GM12878 (cell line): ENCODE data around the gene CRIM1. TPM values are rescaled to one million over a fixed set of nuclear protein-coding genes. Genes with fewer than 3 reads are reported as not detected.

Source experiments
- ATAC-seq: fragments of 200-7000 bp; cut with Tn5 transposase; 3 replicates; pipeline ENCODE4 v1.9.1; 2020; ENCODE audit warnings: mild to moderate bottlenecking, moderate library complexity
- BruUV-seq: library from RNA; stranded (reverse); fragments of 400-500 nt; replicated peaks from 2 replicates; lab custom pipeline; 2021; lab: Mats Ljungman, UMichigan
- CTCF ChIA-PET: fragments of 300-600 bp; sonication (Branson Sonifier 250); formaldehyde crosslinking; extraction: SDS; loops from one replicate; lab custom pipeline; 2021; ENCODE audit warnings: inconsistent platforms; lab: Yijun Ruan, JAX
- POLR2A ChIA-PET: fragments of 350-600 bp; formaldehyde crosslinking; extraction: SDS; loops from one replicate; lab custom pipeline; 2021; ENCODE audit warnings: inconsistent platforms; lab: Charles Lee
- RAD21 ChIA-PET: fragments of 300-600 bp; sonication (Branson Sonifier 250); formaldehyde crosslinking; loops from one replicate; lab custom pipeline; 2023; ENCODE audit warnings: antibody characterized with exemption; ENCODE audit not compliant: unreplicated experiment; lab: Charles Lee
- SMC1A ChIA-PET: fragments of 300-600 bp; sonication (Branson Sonifier 250); formaldehyde crosslinking; loops from one replicate; lab custom pipeline; 2023; ENCODE audit not compliant: unreplicated experiment, uncharacterized antibody; lab: Charles Lee
- DNase-seq: peaks from one replicate; pipeline ENCODE4 v3.0.0-alpha.2; 2011; ENCODE audit warnings: low read depth, low spot score
- FAIRE-seq: peaks from 3 replicates; lab custom pipeline; 2011; peaks lifted over from hg19 to GRCh38; lab: Jason Lieb, UNC
- H2AFZ ChIP-seq: 2 replicates; pipeline ENCODE4 v1.6.0; 2011; ENCODE audit warnings: low read depth, low read length, control low read depth; ENCODE audit not compliant: control insufficient read depth
- H3K27ac ChIP-seq: 2 replicates; pipeline ENCODE4 v1.5.1; 2011; ENCODE audit warnings: control low read depth; ENCODE audit not compliant: control insufficient read depth, insufficient read depth
- H3K27me3 ChIP-seq, 2 experiments: replicated peaks in 1 of 2; 2 replicates each; pipeline versions ENCODE4 v1.6.0 to v1.6.1; 2011; ENCODE audit warnings: low read length in 1 of 2; ENCODE audit not compliant: control insufficient read depth in 2 of 2, insufficient read depth in 2 of 2
- H3K36me3 ChIP-seq, 2 experiments: 2 replicates each; pipeline ENCODE4 v1.5.1; 2011; ENCODE audit warnings: low read length in 1 of 2; ENCODE audit not compliant: control insufficient read depth in 2 of 2, insufficient read depth in 2 of 2
- H3K4me1 ChIP-seq: 2 replicates; pipeline ENCODE4 v1.6.1; 2011; ENCODE audit warnings: mild to moderate bottlenecking, low read length, moderate library complexity, mixed read lengths; ENCODE audit not compliant: control insufficient read depth, insufficient read depth
- H3K4me2 ChIP-seq: 2 replicates; pipeline ENCODE4 v1.6.0; 2011; ENCODE audit warnings: control low read depth; ENCODE audit not compliant: control insufficient read depth, insufficient read depth
- H3K4me3 ChIP-seq: fragments of 200-600 bp; sonication (generic); 2 replicates; pipeline ENCODE4 v1.5.1; 2016
- H3K79me2 ChIP-seq: 2 replicates; pipeline ENCODE4 v1.6.0; 2011; ENCODE audit warnings: low read length; ENCODE audit not compliant: control insufficient read depth, insufficient read depth
- H3K9ac ChIP-seq: 2 replicates; pipeline ENCODE4 v1.8.0; 2011; ENCODE audit warnings: low read length, control low read depth, mixed read lengths; ENCODE audit not compliant: control insufficient read depth, insufficient read depth
- H3K9me3 ChIP-seq: replicated peaks from 3 replicates; pipeline ENCODE4 v1.5.1; 2011; ENCODE audit warnings: mild to moderate bottlenecking, low read length; ENCODE audit not compliant: control insufficient read depth, insufficient read depth
- H4K20me1 ChIP-seq: 2 replicates; pipeline ENCODE4 v1.6.0; 2011; ENCODE audit not compliant: control insufficient read depth, insufficient read depth
- ATF2 ChIP-seq: IDR thresholded peaks from 2 replicates; pipeline ENCODE4 v1.6.1; 2012; ENCODE audit warnings: low read length, inconsistent platforms
- EGR1 ChIP-seq, 2 experiments: IDR thresholded peaks; 1 replicate in 1 of 2; 2 replicates in 1 of 2; pipeline ENCODE4 v1.6.1; 2011 to 2012; ENCODE audit warnings: low read depth in 2 of 2, low read length in 2 of 2, borderline replicate concordance in 1 of 2, mild to moderate bottlenecking in 1 of 2, moderate library complexity in 1 of 2
- IKZF2 ChIP-seq, 2 experiments: fragments of 450-650 bp; IDR thresholded peaks; 2 replicates each; pipeline ENCODE4 v1.6.1; 2017; ENCODE audit warnings: mild to moderate bottlenecking in 2 of 2, moderate library complexity in 2 of 2
- KAT2A ChIP-seq: conservative IDR thresholded peaks from 2 replicates; pipeline ENCODE4 v1.6.1; 2011; ENCODE audit warnings: low read depth, low read length; ENCODE audit not compliant: control insufficient read depth
- MEF2B ChIP-seq: fragments of 450-650 bp; IDR thresholded peaks from 2 replicates; pipeline ENCODE4 v1.6.1; 2018; ENCODE audit warnings: mild to moderate bottlenecking, moderate library complexity; ENCODE audit not compliant: partially characterized antibody, poor library complexity, severe bottlenecking
- POU2F2 ChIP-seq: IDR thresholded peaks from 3 replicates; pipeline ENCODE4 v1.6.1; 2011; ENCODE audit warnings: low read depth, mild to moderate bottlenecking, low read length, borderline replicate concordance
- SMARCA5 ChIP-seq: fragments of 450-650 bp; IDR thresholded peaks from 2 replicates; pipeline ENCODE4 v1.6.1; 2017; ENCODE audit warnings: mild to moderate bottlenecking
- ZBED1 ChIP-seq: IDR thresholded peaks from 2 replicates; pipeline ENCODE4 v1.6.1; 2016; ENCODE audit warnings: borderline replicate concordance
- ZNF217 ChIP-seq: fragments of 450-650 bp; IDR thresholded peaks from 2 replicates; pipeline ENCODE4 v1.6.1; 2017; ENCODE audit warnings: antibody characterized with exemption, mild to moderate bottlenecking
- ZSCAN29 ChIP-seq: fragments of 450-650 bp; IDR thresholded peaks from 2 replicates; pipeline ENCODE4 v1.6.1; 2017; ENCODE audit warnings: mild to moderate bottlenecking, moderate library complexity
- WGBS: methylation state at CpG from one replicate; pipeline ENCODE4 v1.1.6; 2016; ENCODE audit warnings: low lambda C conversion rate; ENCODE audit not compliant: insufficient replicate concordance, insufficient coverage; ENCODE audit errors: missing lambda C conversion rate; 5-methylcytosine and 5-hydroxymethylcytosine counted together
- in situ Hi-C: fragments of 300-500 bp; cut with MboI; formaldehyde crosslinking; loops from 9 replicates; pipeline ENCODE4 v1.14.3; 2018; ENCODE audit warnings: mixed read lengths
- intact Hi-C: fragments of 100-400 bp; cut with micrococcal nuclease; formaldehyde crosslinking; loops from one replicate; pipeline ENCODE4 v1.14.2; 2022; ENCODE audit not compliant: unreplicated experiment
- polyA plus RNA-seq, 11 experiments: library from polyadenylated mRNA; depleted of rRNA in 4 of 11; unstranded in 6 of 11; stranded (reverse) in 5 of 11; fragments of >200 nt; fragmentation: Nextera tagmentation in 4 of 11; fragmentation: Illumina TruSeq in 1 of 11; extraction: Ambion mirVana in 4 of 11; extraction: Trizol in 1 of 11; gene quantifications; 1 replicate in 1 of 11; 2 replicates in 10 of 11; pipeline versions ENCODE4 v1.2.1 to v1.2.3, GENCODE V29; 2011 to 2016; ENCODE audit warnings: inconsistent platforms in 2 of 11, missing spikeins in 2 of 11, low read depth in 1 of 11
- total RNA-seq, 4 experiments: library from RNA; depleted of rRNA in 3 of 4; stranded (reverse); fragments of >200 nt in 3 of 4; fragmentation: Illumina TruSeq in 1 of 4; extraction: Trizol in 1 of 4; gene quantifications; 2 replicates each; pipeline versions ENCODE4 v1.2.1 to v1.2.3, GENCODE V29; 2013 to 2021
- TF ChIP-seq, protein P1 (sequence below): fragments of 450-650 bp; IDR thresholded peaks from 2 replicates; pipeline ENCODE4 v1.6.1; 2017; ENCODE audit warnings: mild to moderate bottlenecking, low read depth, inconsistent platforms; ENCODE audit not compliant: poor library complexity, severe bottlenecking
- TF ChIP-seq, protein P2 (sequence below): fragments of 450-650 bp; IDR thresholded peaks from 2 replicates; pipeline ENCODE4 v1.6.1; 2017; ENCODE audit warnings: low read depth, mild to moderate bottlenecking, moderate library complexity
- TF ChIP-seq, protein P3 (sequence below): fragments of 450-650 bp; IDR thresholded peaks from 2 replicates; pipeline ENCODE4 v1.6.1; 2017; ENCODE audit warnings: mild to moderate bottlenecking, moderate library complexity
- TF ChIP-seq, protein P4 (sequence below): fragments of 450-650 bp; IDR thresholded peaks from 2 replicates; pipeline ENCODE4 v1.6.1; 2016; ENCODE audit warnings: mild to moderate bottlenecking

The CRIM1 gene
- total and polyA plus RNA-seq, 10 of the 15 experiments (the other 5 are each of a cell fraction or from before 2014, with no cell fraction given) = 0.42 to 7.4 (median 3.1) TPM

- no peak overlapping the region for H3K4me3 ChIP-seq
- no peak overlapping the region for H3K27ac ChIP-seq
- 43% methylated on average over 4 of the region's 4 CpGs for WGBS
- in situ Hi-C loops (no loop called here), intact Hi-C loops (no loop called here)
- BruUV-seq = no TSS peak
- DNase-seq = no peak
- no peaks in the 10 kb centered on the region for H3K79me2 ChIP-seq
- no peaks in the 10 kb centered on the region for H3K9me3 ChIP-seq
- no peaks in the 10 kb centered on the region for H4K20me1 ChIP-seq
- no peaks in the 10 kb centered on the region for H3K4me1 ChIP-seq
- H3K4me2 ChIP-seq = no peak overlapping the region
- no peaks in the 10 kb centered on the region for H3K27me3 ChIP-seq
- ChIA-PET SMC1A (interaction anchor here (1.6 to 1.8 kb wide), 2 partner anchors 37 to 121 kb away, joined by 4 to 7 read pairs; no protein-coding TSS in a partner anchor), RAD21 (no interaction called here), CTCF (no interaction called here), POLR2A (no interaction called here)
- H2AFZ ChIP-seq = no peak overlapping the region
- ATAC-seq = no peak
- no peaks in the 10 kb centered on the region for H3K36me3 ChIP-seq
- no peak overlapping the region for H3K9ac ChIP-seq
- no peak for FAIRE-seq
- TF ChIP-seq KAT2A = no peak
- TF ChIP-seq, protein P1, sequence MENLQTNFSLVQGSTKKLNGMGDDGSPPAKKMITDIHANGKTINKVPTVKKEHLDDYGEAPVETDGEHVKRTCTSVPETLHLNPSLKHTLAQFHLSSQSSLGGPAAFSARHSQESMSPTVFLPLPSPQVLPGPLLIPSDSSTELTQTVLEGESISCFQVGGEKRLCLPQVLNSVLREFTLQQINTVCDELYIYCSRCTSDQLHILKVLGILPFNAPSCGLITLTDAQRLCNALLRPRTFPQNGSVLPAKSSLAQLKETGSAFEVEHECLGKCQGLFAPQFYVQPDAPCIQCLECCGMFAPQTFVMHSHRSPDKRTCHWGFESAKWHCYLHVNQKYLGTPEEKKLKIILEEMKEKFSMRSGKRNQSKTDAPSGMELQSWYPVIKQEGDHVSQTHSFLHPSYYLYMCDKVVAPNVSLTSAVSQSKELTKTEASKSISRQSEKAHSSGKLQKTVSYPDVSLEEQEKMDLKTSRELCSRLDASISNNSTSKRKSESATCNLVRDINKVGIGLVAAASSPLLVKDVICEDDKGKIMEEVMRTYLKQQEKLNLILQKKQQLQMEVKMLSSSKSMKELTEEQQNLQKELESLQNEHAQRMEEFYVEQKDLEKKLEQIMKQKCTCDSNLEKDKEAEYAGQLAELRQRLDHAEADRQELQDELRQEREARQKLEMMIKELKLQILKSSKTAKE = no peak
- no peak for TF ChIP-seq ZSCAN29
- TF ChIP-seq, protein P2, sequence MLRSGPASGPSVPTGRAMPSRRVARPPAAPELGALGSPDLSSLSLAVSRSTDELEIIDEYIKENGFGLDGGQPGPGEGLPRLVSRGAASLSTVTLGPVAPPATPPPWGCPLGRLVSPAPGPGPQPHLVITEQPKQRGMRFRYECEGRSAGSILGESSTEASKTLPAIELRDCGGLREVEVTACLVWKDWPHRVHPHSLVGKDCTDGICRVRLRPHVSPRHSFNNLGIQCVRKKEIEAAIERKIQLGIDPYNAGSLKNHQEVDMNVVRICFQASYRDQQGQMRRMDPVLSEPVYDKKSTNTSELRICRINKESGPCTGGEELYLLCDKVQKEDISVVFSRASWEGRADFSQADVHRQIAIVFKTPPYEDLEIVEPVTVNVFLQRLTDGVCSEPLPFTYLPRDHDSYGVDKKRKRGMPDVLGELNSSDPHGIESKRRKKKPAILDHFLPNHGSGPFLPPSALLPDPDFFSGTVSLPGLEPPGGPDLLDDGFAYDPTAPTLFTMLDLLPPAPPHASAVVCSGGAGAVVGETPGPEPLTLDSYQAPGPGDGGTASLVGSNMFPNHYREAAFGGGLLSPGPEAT = no peak
- no peak for TF ChIP-seq ZBED1
- TF ChIP-seq MEF2B = no peak
- no peak for TF ChIP-seq IKZF2 (IDR thresholded peaks at IDR 0.05)
- no peak for TF ChIP-seq ZNF217
- TF ChIP-seq, protein P3, sequence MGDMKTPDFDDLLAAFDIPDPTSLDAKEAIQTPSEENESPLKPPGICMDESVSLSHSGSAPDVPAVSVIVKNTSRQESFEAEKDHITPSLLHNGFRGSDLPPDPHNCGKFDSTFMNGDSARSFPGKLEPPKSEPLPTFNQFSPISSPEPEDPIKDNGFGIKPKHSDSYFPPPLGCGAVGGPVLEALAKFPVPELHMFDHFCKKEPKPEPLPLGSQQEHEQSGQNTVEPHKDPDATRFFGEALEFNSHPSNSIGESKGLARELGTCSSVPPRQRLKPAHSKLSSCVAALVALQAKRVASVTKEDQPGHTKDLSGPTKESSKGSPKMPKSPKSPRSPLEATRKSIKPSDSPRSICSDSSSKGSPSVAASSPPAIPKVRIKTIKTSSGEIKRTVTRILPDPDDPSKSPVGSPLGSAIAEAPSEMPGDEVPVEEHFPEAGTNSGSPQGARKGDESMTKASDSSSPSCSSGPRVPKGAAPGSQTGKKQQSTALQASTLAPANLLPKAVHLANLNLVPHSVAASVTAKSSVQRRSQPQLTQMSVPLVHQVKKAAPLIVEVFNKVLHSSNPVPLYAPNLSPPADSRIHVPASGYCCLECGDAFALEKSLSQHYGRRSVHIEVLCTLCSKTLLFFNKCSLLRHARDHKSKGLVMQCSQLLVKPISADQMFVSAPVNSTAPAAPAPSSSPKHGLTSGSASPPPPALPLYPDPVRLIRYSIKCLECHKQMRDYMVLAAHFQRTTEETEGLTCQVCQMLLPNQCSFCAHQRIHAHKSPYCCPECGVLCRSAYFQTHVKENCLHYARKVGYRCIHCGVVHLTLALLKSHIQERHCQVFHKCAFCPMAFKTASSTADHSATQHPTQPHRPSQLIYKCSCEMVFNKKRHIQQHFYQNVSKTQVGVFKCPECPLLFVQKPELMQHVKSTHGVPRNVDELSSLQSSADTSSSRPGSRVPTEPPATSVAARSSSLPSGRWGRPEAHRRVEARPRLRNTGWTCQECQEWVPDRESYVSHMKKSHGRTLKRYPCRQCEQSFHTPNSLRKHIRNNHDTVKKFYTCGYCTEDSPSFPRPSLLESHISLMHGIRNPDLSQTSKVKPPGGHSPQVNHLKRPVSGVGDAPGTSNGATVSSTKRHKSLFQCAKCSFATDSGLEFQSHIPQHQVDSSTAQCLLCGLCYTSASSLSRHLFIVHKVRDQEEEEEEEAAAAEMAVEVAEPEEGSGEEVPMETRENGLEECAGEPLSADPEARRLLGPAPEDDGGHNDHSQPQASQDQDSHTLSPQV = no peak
- TF ChIP-seq, protein P4, sequence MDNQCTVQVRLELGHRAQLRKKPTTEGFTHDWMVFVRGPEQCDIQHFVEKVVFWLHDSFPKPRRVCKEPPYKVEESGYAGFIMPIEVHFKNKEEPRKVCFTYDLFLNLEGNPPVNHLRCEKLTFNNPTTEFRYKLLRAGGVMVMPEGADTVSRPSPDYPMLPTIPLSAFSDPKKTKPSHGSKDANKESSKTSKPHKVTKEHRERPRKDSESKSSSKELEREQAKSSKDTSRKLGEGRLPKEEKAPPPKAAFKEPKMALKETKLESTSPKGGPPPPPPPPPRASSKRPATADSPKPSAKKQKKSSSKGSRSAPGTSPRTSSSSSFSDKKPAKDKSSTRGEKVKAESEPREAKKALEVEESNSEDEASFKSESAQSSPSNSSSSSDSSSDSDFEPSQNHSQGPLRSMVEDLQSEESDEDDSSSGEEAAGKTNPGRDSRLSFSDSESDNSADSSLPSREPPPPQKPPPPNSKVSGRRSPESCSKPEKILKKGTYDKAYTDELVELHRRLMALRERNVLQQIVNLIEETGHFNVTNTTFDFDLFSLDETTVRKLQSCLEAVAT = no peak
- no peak for TF ChIP-seq SMARCA5
- no peak for TF ChIP-seq ATF2
- no peak for TF ChIP-seq EGR1 (IDR thresholded peaks at IDR 0.05; ENCODE audit: borderline replicate concordance in 1 of 2, low read depth in 2 of 2, low read length in 2 of 2)
- TF ChIP-seq POU2F2 = no peak
Observed at GRCh38 chr2:36455788-36456187, 100.2 kb downstream of the CRIM1 start.
